ENCODE results near the gene SLC4A3. TPM values are rescaled to one million over a fixed set of nuclear protein-coding genes. Genes with fewer than 3 reads are reported as not detected.

SLC4A3 gene
- total RNA-seq, 1 experiment from 2014 or later: 20.2 TPM

DNA sequence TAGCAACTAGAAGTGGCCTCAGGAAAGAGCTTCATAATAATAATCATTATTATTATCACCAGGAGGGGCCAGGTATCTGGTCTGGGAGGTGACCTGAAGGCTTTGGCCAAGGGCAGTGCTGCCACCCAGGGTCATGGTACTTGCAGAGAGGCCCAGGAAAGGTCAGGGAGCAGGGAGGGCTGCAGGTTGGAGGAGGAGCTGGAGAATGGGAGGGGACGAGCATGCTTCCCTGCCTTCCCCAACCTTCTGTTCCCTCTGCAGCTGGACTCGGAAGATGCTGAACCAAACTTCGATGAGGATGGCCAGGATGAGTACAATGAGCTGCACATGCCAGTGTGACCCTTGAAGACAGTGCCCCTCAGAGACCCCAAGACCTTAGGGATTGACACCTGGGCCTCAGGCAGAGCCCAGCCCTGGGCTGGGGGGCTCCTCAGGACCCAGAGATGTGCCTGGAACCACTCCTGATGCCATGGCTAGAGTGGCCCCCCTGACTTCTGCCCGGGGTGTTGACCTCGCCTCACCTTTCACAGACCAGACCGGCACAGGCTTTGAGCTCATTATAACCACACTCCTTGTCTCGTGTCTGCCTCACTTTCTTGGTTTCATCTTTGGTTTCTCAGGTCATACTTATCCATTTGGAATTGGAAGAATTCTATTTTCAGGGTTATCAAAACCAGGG lies 14.1 kb downstream of the SLC4A3 start:
- Mint-ChIP-seq H3K27me3 (ENCODE audit: unreplicated experiment) (no peaks in the 10 kb centered on the region), H3K4me3 (ENCODE audit: low read depth, unreplicated experiment) (no peak overlapping the region), H3K36me3 (ENCODE audit: insufficient read depth, unreplicated experiment) (peaks cover 13% of the 10 kb centered on the region), H3K27ac (ENCODE audit: unreplicated experiment) (peak overlapping the region; percentile 63), H3K4me1 (ENCODE audit: low read depth, unreplicated experiment) (peaks cover 28% of the 10 kb centered on the region), H3K9me3 (ENCODE audit: low read depth, unreplicated experiment) (no peaks in the 10 kb centered on the region)
- TF ChIP-seq, protein P1, sequence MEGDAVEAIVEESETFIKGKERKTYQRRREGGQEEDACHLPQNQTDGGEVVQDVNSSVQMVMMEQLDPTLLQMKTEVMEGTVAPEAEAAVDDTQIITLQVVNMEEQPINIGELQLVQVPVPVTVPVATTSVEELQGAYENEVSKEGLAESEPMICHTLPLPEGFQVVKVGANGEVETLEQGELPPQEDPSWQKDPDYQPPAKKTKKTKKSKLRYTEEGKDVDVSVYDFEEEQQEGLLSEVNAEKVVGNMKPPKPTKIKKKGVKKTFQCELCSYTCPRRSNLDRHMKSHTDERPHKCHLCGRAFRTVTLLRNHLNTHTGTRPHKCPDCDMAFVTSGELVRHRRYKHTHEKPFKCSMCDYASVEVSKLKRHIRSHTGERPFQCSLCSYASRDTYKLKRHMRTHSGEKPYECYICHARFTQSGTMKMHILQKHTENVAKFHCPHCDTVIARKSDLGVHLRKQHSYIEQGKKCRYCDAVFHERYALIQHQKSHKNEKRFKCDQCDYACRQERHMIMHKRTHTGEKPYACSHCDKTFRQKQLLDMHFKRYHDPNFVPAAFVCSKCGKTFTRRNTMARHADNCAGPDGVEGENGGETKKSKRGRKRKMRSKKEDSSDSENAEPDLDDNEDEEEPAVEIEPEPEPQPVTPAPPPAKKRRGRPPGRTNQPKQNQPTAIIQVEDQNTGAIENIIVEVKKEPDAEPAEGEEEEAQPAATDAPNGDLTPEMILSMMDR (IDR thresholded peaks at IDR 0.05; ENCODE audit: unreplicated experiment): no peak
- DNase-seq: no peak
- no TSS peak for BruUV-seq (replicated peaks)
- intact Hi-C loops (cut with micrococcal nuclease; ENCODE audit: unreplicated experiment): loop anchor here (1.0 to 5.0 kb wide), 2 partner anchors 48 to 99 kb away; partner anchors contain the start of genes CHPF and TMEM198
- CTCF ChIA-PET: interaction anchor here (0.6 to 2.7 kb wide), 4 partner anchors 11 to 100 kb away, joined by 3 to 17 read pairs (median 3); no protein-coding TSS in a partner anchor

DNA sequence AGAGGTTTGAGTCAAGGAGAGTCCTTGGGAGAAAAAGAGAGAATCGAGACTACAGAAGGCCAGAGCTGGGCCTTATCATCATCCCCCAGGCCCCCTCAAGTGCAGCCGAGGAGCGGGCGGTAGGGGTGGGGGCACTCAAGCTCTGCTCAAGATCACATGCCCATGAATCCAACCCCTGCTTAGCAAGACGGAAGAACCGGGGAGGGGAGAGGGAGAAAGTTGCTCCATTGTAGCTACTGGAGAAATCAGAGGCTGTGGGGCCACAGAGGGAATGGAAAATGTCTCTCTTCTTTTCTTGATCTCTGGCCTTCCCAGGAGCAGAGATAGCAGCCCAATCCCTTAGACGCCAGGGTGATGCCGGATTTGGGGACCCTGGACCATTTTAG lies 14.6 kb downstream of the SLC4A3 start:
- no peak for DNase-seq
- H3K36me3 Mint-ChIP-seq (ENCODE audit: insufficient read depth, unreplicated experiment): peaks cover 13% of the 10 kb centered on the region
- intact Hi-C loops (cut with micrococcal nuclease; ENCODE audit: unreplicated experiment): loop anchor here (1.0 to 5.0 kb wide), 2 partner anchors 47 to 100 kb away; partner anchors contain the start of genes CHPF and TMEM198
- H3K27ac Mint-ChIP-seq (ENCODE audit: unreplicated experiment): peak overlapping the region; percentile 63
- no peaks in the 10 kb centered on the region for H3K9me3 Mint-ChIP-seq (ENCODE audit: low read depth, unreplicated experiment)
- TF ChIP-seq, protein P1 (IDR thresholded peaks at IDR 0.05; ENCODE audit: unreplicated experiment): no peak
- H3K4me1 Mint-ChIP-seq (ENCODE audit: low read depth, unreplicated experiment): peaks cover 28% of the 10 kb centered on the region
- H3K27me3 Mint-ChIP-seq (ENCODE audit: unreplicated experiment): no peaks in the 10 kb centered on the region
- CTCF ChIA-PET: interaction anchor here (0.6 to 2.7 kb wide), 5 partner anchors 19 to 100 kb away, joined by 3 to 17 read pairs (median 5); no protein-coding TSS in a partner anchor
- peak overlapping the region; percentile 15 for H3K4me3 Mint-ChIP-seq (ENCODE audit: low read depth, unreplicated experiment)
- BruUV-seq (replicated peaks): no TSS peak

DNA sequence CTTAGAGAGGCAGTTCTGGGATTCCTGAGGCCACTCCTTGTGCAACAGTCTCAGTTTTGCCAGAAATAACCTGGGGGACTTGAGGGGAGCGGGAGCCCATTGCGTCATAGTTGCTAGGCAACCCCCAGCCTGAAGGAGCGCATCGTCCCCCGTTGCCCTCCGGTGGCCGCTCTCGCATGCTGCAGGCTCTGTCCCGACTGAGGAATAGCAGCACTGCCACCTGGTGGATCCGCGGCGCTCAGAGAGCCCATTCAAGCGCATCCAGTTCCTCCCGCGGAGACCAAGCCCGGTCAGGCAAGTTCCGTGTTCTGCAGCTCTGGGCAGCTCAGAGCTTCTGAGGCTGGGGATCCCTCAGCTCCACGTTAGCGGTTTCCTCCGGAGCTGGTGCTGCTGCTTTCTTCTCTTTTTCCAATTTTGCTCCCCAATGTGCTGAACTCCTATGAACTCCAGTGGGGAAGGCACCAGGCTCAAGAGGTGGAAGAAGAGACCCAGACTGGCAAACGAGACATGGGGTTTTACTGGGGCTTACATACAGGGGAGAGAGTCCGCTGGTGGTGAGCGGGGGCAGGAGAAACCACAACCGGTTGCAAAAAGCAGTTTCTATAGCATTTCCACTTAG lies 15.1 kb downstream of the SLC4A3 start:
- H3K4me1 Mint-ChIP-seq (ENCODE audit: low read depth, unreplicated experiment): peaks cover 28% of the 10 kb centered on the region

DNA sequence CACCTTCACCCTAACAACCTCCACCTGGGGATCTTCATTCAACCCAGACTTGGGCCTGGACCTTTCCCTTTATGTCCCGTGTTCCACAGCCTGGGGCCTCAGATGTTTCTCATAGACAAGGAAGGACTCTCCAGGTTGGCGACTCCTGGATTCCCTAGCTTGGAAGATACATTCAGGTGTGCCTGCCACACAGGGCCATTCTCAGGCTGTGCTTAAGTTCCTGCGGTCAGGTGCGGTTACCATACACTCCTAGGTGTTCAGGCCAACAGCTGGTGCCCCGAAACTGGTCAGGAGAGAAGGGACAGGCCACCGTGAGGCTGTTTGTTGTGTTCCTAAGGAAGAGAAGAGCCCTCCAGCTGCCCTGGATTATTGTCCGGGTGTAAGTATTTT lies 15.6 kb downstream of the SLC4A3 start:
- H3K4me1 Mint-ChIP-seq (ENCODE audit: low read depth, unreplicated experiment): peaks cover 28% of the 10 kb centered on the region
- peaks cover 13% of the 10 kb centered on the region for H3K36me3 Mint-ChIP-seq (ENCODE audit: insufficient read depth, unreplicated experiment)
- no TSS peak for BruUV-seq (replicated peaks)
- intact Hi-C loops (cut with micrococcal nuclease; ENCODE audit: unreplicated experiment): loop anchor here (5.0 kb wide), 1 partner anchor 101 kb away; the partner anchor contains the start of genes CHPF and TMEM198
- CTCF ChIA-PET: interaction anchor here (1.0 to 2.7 kb wide), 4 partner anchors 19 to 101 kb away, joined by 3 to 17 read pairs (median 6); no protein-coding TSS in a partner anchor
- H3K27ac Mint-ChIP-seq (ENCODE audit: unreplicated experiment): no peak overlapping the region
- H3K4me3 Mint-ChIP-seq (ENCODE audit: low read depth, unreplicated experiment): no peak overlapping the region
- TF ChIP-seq, protein P1 (IDR thresholded peaks at IDR 0.05; ENCODE audit: unreplicated experiment): no peak
- H3K9me3 Mint-ChIP-seq (ENCODE audit: low read depth, unreplicated experiment): no peaks in the 10 kb centered on the region
- DNase-seq: no peak
- H3K27me3 Mint-ChIP-seq (ENCODE audit: unreplicated experiment): no peaks in the 10 kb centered on the region

More for the DNA sequence above, 15.1 kb downstream of the SLC4A3 start:
- CTCF ChIA-PET: interaction anchor here (1.0 to 2.7 kb wide), 4 partner anchors 19 to 101 kb away, joined by 3 to 17 read pairs (median 6); no protein-coding TSS in a partner anchor
- H3K4me3 Mint-ChIP-seq (ENCODE audit: low read depth, unreplicated experiment): peak overlapping the region; percentile 15
- no peaks in the 10 kb centered on the region for H3K9me3 Mint-ChIP-seq (ENCODE audit: low read depth, unreplicated experiment)
- intact Hi-C loops (cut with micrococcal nuclease; ENCODE audit: unreplicated experiment): loop anchor here (1.0 to 5.0 kb wide), 2 partner anchors 47 to 100 kb away; partner anchors contain the start of genes CHPF and TMEM198
- DNase-seq: peak; percentile 97
- peaks cover 13% of the 10 kb centered on the region for H3K36me3 Mint-ChIP-seq (ENCODE audit: insufficient read depth, unreplicated experiment)
- peak overlapping the region; percentile 63 for H3K27ac Mint-ChIP-seq (ENCODE audit: unreplicated experiment)
- BruUV-seq (replicated peaks): no TSS peak
- TF ChIP-seq, protein P1 (IDR thresholded peaks at IDR 0.05; ENCODE audit: unreplicated experiment): peak; percentile 99
- no peaks in the 10 kb centered on the region for H3K27me3 Mint-ChIP-seq (ENCODE audit: unreplicated experiment)
